Measurements from ENCODE around the gene ETV7.

ETV7 gene

GRCh38 chr6:36319821-36320220 lies 67.6 kb downstream of the ETV7 start:
- no peak for DNase-seq (ENCODE audit: low read depth)

- no peak for DNase-seq (ENCODE audit: low read depth)
Observed at GRCh38 chr6:36319436-36319762, 68.1 kb downstream of the ETV7 start.

GRCh38 chr6:36318690-36319435 lies 68.6 kb downstream of the ETV7 start:
- no peak for DNase-seq (ENCODE audit: low read depth)

GRCh38 chr6:36317623-36318022 lies 69.8 kb downstream of the ETV7 start:
- DNase-seq (ENCODE audit: low read depth), result no peak

Measured in stromal cell of bone marrow (primary cell).